RKO (cell line): ENCODE data around the gene JPH2.
A peak's percentile ranks its signal among the peaks of the same experiment; 100 is the strongest.

Experiments used
- DNase-seq: peaks from one replicate; pipeline ENCODE4 v3.0.0-alpha.2; 2016; ENCODE audit warnings: low spot score

JPH2 gene

DNA sequence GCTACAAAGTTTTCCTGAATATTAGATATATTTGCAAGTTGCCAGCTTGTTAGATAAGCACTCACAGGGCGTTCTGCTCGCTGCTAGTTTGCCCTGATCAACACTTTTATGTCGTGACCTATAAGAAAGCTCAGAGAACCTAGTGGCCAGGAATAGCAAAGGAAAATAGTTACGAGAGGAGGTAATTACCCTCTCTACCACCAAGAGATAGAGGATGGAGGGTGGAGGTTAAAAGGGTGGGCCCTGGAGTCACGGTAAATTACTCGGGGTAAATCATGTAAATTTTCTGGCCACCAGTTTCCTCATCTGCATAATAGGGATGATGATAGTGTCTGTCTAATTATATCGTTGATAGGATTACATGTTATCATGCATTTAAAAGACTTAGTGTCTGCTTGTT is 87.2 kb downstream of the JPH2 start:
- no peak for DNase-seq

DNA sequence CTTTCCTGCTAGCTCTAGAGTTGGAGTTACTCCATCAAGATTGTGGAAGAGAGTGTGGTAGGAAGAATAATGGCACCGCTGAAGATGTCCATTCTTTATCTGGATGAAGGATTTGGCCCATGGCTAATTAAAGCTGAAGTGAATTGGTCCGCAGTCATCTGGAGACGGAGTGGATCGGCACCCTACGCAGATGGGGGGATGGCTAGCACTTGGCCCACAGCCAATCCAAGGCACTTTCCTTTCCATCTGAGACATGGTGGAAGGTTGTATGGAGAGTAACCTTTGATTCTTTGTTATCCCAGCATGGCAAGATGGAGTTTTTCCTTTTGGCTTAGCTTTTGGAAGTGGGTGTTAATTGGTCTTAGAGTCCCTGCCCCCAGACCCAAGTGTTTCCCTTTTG is 88.3 kb downstream of the JPH2 start:
- no peak for DNase-seq

DNA sequence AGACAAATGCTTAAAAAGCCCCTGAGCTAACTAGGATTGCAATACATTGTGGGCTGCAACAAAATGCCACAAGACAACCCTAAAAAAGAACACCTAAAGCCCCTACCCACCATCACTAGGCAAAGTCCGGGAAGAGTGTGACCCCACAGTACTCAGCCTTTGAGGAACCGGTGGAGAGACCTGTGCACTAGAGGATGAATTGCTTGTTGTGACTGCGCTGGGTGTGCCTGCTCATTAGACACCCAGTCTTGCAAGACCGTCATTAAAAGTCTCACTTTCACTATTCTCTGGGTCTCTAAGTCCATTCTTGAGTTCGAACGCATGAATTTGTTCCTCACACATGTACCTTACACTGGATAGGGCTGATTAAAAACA is 88.7 kb downstream of the JPH2 start:
- DNase-seq = no peak

DNA sequence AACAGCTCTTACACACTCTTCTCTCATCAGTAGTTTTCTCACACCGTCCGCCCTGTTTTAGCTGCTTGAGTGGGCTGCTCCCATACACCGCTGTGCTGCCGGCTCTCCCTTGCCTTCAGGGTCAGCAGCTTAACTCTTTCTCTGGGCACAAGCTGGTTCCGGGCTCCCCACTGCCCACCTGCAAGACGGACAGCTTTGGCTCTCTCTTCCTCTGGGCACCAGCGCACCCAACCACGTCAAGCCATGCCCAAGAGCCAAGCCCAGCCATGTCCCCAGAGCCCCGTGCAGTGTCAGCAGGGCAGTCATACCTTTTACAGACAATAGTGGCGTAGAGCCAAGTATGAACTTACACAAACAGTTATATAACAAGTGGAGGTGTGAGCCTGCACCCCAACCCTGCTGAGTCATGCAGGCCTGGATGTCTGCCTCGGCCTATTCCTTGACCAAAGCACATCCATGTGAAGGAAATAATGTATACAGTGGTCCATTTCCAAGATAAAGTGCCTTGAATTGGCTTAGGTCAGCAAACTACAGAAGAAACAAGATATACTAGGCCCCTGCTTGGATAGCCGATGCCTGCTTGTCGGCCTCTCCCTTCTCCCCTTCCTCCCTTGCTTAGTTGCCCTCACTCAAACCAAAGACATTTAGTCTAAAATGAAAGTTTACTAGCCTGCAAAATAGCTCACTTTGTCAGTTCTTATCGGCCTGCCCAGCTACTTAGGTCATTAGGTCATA is 89.3 kb downstream of the JPH2 start:
- no peak for DNase-seq

DNA sequence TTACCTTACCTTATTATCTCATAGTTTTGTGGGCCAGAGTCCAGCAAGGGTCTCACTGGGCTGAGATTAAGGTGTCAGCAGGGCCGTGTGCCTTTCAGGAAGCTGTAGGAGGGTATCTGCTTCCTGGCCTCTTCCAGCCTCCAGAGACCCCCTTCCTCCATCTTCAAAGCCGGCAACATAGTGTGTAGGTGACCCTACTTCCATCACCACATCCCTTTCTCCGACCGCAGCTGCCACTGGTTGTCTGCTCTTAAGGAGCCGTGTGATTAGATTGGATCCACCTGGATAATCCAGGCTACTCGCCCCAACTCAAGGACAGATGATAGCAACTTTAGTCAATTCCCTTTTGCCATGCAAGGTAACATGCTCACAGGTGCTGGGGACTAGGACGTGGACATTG is 91.2 kb downstream of the JPH2 start:
- DNase-seq = no peak

DNA sequence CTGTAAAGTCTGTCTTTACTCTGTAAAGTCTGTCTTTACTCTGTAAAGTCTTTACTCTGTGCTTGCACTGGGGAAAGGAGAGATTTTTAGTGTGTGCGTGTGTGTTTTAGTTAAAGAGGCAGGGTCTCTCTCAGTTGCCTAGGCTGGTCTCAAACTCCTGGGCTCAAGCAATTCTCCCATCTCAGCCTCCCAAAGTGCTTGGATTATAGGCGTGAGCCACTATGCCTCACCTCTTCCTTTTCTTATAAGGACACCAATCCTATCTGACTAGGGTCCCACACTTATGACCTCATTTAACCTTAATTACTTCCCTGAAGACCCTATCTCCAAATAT is 93.8 kb downstream of the JPH2 start:
- no peak for DNase-seq

DNA sequence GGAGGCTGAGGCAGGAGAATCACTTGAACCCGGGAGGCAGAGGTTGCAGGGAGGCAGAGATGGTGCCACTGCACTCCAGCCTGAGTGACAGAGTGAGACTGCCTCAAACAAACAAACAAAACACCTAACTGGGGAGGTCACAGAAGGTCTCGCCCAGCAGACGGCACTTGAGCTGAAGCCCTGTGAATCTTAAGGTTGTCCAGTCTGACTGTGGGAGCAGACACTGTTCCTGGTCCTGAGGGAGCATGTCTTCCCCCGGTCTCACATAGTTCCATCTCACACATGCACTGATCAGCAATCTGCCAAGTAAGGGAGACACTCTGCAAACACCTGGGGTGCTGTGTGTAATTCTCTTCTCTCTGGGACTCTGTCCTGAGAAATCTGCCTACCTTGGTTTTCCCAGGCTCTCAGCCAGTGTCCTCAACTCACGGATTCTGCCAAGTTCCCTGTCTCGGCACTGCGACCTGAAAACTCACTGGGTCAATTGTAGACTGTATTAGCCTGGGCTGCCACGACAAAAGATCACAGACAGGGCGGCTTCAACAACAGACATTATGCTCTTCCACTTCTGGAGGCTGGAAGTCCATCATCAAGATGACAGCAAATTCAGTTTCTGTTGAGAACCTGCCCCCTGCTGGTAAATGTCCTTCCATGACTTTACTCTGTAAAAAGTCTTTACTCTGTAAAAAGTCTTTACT is 94.3 kb downstream of the JPH2 start:
- DNase-seq = peak; percentile 44

DNA sequence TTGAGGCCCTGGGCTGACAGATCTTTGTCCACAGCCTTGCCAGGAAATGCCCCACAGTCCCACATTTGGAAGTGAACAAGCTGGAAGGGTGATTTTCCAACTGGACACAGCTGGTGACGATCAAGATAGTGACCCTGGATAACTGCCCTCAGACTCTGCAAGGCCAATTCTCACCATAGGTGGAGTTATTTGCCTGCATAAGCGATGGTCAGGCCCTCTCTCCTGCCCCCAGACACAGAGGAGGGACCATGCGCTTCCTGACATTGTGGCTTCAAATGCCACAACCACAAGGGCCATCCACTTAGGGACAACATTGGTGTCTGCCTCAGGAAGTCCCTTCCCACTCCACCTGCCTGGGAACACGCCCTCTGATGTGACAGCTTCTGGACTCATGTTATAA is 96.0 kb downstream of the JPH2 start:
- DNase-seq = no peak

DNA sequence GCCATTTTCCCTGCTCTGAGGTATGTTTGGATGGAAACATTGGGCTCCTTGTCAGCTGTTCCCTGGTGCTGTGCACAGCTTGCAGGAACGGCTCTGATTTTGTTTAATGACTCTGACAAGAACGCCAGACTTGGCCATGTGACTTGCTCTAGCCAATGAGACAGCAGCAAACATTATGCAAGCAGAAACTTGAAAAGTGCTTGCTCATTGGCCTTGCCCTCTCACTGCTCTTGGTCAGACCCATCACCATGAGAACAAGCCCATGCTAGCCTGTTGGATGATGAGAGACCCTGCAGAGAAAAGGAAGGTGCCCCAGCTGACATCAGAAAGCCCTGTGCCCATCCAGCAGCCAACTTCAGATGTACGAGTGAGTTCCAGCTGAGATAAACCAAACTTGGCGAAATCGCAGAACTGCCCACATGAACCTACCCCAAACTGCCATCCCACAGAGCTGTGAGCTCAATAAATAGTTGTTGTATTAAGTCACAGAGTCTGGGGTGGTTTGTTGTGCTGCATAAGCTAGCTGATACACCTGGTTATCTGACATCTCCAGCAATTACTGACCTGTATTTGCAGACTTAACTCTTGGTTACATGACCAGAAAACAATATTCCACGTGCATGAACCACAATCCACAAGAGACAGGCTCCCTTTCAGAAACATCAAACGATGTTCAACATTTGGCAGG is 96.9 kb downstream of the JPH2 start:
- peak; percentile 79 for DNase-seq

DNA sequence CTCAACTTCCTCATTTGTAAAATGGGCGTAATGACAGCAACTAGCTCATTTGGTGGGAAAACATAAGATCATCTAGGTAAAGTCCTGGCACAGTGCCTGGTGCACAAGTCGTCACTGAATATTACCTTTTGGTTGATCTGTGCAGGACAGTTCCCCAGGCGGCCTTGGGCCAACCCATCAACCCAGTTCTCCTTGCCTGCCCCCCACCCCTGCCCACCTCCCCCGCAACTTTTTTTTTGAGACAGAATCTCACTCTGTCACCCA is 99.2 kb downstream of the JPH2 start:
- DNase-seq = no peak

DNA sequence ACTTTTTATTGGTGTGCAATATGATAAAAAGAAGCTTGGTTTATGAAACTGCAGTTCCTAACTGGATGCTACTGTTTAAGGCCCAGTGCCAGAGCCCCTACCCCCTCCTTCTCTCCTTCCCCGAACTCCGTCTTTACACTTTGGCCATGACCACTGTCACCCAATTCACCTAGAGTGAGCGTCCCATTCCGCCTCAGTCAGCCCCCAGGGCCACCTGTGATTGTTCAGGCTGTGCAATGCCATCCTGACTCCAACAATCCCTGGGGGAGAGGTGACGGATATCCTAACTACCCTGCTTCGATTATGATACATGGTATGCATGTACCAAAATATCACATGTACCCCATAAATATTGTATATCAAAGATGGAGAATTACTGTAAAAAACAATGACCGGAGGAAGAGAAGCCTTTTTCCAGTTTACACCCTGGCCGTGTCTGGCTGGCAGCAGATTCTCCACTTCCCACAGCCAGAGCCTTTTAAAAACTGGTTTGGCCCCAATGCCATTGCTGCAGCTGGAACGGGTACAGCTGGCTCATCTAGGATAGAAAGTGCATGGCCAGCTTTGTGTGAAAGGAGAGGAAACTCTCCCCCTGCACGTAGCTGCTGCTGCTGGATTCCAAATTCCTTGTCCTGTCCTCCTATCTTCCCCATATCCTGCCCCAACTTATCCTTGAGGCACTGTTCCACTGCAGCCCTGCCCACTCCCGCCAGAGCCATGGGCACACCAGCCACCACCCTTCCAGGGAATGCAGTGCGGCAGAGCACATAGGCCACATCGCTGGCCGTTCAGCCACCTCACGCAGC is 99.7 kb downstream of the JPH2 start:
- DNase-seq = no peak

DNA sequence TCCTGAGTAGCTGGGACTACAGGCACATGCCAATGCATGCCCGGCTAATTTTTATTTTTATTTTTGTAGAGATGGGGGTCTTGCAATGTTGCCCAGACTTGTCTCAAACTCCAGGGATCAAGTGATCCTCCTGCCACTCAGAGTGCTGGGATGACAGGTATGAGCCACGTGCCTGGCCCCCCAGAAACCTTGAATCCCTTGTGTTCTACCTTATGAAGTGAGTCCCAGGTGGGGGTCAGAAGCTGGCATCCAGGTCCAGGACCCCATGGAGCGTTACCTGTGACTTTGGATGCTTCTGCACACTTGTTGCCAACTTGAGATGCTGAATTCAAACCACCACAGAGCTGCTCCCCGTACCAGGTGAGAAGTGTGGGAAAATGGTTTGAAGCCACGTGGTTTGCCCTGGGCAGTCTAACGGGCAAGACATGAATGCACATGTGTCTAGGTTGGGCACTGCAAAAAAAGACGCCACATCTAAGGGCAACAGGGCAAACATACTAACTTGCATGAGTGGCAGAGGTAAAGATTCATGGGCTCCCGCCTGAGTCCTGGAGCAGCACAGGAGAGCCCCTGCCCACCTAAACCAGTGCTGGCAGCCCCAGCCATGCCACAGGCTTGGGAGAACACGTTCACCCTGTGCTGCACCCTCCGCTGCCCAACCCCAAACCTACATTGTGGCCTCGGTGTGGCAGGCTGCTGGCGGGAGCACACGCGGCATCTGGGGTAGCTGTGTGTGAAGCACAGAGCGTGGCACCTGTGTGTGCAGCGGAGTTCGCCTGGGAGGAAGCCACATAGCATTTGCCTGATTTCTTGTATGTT is 101.2 kb downstream of the JPH2 start:
- DNase-seq = no peak

DNA sequence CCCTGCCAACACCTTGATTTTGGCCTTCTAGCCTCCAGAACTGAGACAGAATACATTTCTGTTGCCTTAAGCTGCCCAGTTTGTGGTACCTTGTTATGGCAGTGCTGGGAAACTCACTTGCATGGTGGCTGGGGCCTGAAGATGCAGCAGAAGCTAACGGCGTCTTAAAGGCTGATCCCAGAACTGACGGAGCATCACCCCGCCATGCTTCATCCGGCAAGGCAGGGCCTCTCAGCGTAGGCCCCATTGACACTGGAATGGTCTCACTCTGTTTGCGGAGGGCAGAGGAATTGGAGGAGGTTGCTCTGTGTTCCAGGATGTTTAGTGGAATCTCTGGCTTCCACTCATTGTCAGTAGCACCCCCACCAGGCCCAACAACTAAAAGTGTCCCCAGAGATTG is 102.1 kb downstream of the JPH2 start:
- DNase-seq = no peak

DNA sequence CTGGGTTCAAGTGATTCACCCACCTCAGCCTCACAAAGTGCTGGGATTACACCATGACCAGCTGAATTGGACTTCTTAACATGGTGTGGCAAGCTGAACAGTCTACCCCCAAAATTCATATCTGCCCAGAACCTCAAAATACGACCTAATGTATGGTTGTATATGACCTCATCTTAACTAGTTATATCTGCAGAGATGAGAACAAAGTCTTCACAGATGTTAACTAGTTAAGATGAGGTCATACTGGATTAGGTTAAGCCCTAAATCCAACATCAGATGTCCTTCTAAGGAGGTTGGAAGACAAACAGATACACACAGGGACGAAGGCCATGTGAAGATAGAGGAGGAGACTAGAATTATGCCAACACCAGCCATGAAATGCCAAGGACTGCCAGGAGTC is 102.5 kb downstream of the JPH2 start:
- no peak for DNase-seq

DNA sequence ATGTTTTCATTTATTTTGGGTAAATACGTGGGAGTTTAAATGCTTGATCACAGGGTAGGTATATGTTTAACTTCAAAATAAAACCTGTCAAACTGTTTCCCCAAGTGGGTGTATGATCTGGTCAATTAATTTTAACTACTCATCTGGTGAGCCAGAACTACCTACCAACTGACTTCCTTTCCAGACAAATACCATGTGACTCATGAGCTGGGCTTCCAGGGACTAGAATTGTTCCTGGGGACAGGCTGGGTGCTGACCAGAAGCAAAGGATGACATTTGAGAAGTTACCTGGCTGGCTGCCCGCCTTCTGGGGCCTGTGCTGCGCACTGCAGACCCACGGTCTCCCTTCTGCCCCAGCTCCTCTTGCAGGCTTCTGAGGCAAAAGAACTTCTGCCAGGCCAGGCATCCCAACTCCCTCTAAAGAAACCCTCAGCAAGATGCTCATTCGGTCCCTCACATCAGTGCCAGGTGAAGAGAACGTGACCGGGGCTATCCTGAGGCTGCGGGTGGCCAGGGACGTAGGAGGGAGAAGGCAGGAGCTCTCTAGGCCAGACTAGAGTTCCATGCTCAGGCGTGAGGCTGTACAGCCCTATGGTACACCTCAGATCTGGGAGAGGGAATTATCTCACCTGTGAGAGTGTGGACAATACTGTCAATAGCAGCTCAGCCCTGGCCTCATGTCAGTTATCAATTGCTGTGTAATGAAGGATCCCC is 103.6 kb downstream of the JPH2 start:
- peak; percentile 14 for DNase-seq

DNA sequence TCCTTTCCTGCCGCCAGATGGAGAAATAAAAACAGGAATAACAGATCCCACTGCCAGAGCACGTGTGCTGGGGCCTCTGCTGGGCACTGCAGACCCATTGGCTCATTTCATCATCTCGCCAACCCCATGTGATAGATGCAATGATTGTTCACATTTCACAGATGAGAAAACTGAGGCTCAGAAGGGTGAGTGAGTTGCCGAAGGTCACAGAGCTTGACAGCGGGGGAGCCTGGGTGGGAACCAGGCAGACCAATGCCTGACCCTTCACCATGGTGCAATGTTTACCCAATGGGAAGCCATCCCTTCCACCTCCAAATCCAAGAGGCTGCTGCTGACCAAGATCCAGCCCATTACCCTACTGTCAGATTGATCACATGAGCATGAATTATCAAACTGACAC is 105.1 kb downstream of the JPH2 start:
- DNase-seq = no peak

DNA sequence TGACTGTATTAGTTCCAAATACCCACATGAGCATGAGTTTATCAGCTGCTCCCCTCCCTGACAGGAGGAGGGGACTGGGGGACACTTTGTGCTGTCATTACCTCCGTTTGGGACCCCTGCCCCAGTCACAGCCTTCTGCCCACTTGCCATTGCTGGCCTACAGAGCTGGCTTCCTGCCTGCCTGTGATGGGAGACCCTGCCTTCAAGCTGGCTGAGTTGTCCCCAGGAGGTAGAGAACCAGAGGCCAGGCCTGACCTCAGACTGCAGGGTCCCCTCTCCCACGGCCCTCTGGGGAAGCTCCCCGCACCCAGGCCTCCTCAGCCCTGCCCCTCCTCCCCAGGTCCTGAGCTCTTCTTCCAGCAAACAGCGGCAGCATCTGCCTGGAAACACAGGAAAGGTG is 105.5 kb downstream of the JPH2 start:
- no peak for DNase-seq

DNA sequence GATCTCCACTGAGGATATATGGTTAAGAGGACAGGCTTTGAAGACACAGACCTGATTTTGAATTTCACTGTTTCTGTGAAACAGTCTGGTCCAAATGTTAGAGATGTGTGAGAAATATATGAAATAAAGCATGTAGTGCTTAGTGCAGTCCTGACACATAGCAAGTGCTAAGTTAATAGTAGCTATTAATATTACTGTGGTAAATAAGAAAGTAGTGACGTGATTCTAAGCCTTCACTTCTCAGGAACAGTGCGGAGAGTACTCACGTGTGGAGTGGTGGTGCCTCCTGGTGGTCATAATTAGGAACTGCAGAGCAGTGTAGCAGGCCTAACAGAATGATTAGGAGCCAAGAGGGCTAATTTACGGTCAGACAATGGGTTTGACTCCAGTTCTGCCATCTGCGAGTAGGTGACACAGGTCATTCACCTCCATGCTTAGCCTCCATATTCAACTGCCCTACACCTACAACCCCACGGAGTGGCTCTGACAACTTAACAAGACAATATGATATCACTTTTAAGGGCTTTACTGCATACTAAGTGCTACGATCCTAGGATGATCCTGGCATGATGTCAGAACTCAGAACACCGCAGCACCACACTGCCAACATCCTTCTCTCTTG is 106.2 kb downstream of the JPH2 start:
- DNase-seq = peak; percentile 81

DNA sequence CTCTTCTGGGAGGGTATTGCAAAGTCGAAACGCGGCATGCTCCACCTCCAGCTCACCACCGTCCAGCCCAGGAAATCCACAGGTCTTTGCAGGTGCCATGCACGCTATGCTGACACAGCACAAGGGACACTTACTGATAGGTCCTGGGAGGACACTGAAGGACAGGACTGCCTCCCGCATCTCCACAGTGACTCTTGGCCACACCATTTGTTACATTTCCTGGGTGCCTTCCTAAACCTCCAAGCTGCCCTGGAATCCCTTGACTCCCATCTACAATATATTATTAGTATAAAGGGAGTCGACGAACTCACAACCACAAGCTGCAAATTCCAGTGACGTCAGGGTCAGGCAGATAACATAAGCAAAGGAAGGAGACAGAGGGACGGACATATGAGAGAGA is 106.9 kb downstream of the JPH2 start:
- no peak for DNase-seq

DNA sequence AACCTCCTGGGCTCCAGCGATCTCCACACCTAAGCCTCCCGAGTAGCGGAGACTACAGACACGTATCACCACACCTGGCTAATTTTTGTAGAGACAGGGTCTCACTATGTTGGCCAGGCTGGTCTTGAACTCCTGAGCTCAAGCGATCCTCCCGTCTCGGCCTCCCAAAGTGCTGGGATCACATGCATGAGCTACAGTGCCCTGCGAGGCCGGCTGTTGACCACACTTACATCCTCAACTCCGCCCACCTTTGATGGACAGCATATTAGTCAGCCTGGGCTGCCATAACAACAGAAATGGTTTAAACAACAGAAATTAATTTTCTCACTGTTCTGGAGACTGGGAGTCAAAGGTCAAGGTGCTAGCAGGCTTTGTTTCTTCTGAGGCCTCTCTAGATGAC is 107.7 kb downstream of the JPH2 start:
- peak; percentile 41 for DNase-seq

DNA sequence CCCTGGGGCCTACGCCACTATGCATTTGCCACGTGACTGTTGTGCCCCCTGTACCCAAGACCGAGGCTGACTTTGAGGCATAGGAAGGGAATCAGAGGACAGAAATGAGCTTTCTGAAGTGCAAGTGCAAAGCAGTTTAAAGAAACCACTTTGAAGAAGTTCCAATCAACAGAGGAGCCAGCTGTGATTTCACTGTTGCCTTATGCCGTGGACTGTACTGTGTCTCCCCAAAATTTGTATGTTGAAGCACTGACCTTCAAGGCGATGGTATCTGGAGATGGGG is 111.1 kb downstream of the JPH2 start:
- DNase-seq = no peak
